HG03439 (cell line): Measurements from ENCODE around the gene RNF213.
"Not testable (repeated sequence)": the region's sequence is repeated elsewhere in the genome, so short reads cannot be mapped to it uniquely, and the experiment has no call there.

Experiments
- ATAC-seq: cut with Tn5 transposase; IDR thresholded peaks from one replicate; pipeline ENCODE4 v1.9.1; 2021; ENCODE audit warnings: mild to moderate bottlenecking, moderate library complexity; ENCODE audit not compliant: unreplicated experiment

The RNF213 gene

GRCh38 chr17:80385046-80385445 lies 124.4 kb downstream of the RNF213 start:
- ATAC-seq, result no peak

GRCh38 chr17:80386341-80386740 lies 125.7 kb downstream of the RNF213 start:
- no peak for ATAC-seq

- ATAC-seq, result no peak
These were observed 126.4 kb downstream of the RNF213 start for GRCh38 chr17:80387071-80387470.

- no peak for ATAC-seq
These were observed 127.5 kb downstream of the RNF213 start for GRCh38 chr17:80388175-80388574.

- no peak for ATAC-seq
These were observed 127.9 kb downstream of the RNF213 start for GRCh38 chr17:80388601-80389000.

- no peak for ATAC-seq
These were observed 128.7 kb downstream of the RNF213 start for GRCh38 chr17:80389011-80389995.

- ATAC-seq, result no peak
These were observed 132.7 kb downstream of the RNF213 start for GRCh38 chr17:80393241-80393890.

GRCh38 chr17:80393961-80394360 lies 133.3 kb downstream of the RNF213 start:
- no peak for ATAC-seq

GRCh38 chr17:80394629-80395216 lies 134.1 kb downstream of the RNF213 start:
- ATAC-seq, result no peak

GRCh38 chr17:80395402-80396151 lies 134.9 kb downstream of the RNF213 start:
- ATAC-seq, result no peak

GRCh38 chr17:80396157-80397033 lies 135.7 kb downstream of the RNF213 start:
- no peak for ATAC-seq

- no peak for ATAC-seq
These were observed 136.4 kb downstream of the RNF213 start for GRCh38 chr17:80397034-80397387.

GRCh38 chr17:80397686-80398085 lies 137.0 kb downstream of the RNF213 start:
- no peak for ATAC-seq

GRCh38 chr17:80401086-80401485 lies 140.4 kb downstream of the RNF213 start:
- not testable (repeated sequence) for ATAC-seq

- ATAC-seq, result not testable (repeated sequence)
These were observed 141.4 kb downstream of the RNF213 start for GRCh38 chr17:80402102-80402501.

- ATAC-seq, result no peak
These were observed 142.3 kb downstream of the RNF213 start for GRCh38 chr17:80402959-80403358.

- ATAC-seq, result no peak
These were observed 145.5 kb downstream of the RNF213 start for GRCh38 chr17:80406146-80406545.

GRCh38 chr17:80407917-80408316 lies 147.3 kb downstream of the RNF213 start:
- not testable (repeated sequence) for ATAC-seq

GRCh38 chr17:80408872-80409271 lies 148.2 kb downstream of the RNF213 start:
- ATAC-seq, result no peak

GRCh38 chr17:80409626-80410025 lies 149.0 kb downstream of the RNF213 start:
- no peak for ATAC-seq
